C4-2B (cell line): ENCODE data around the gene ARHGDIB.

Experiments
- H3K27ac ChIP-seq: fragments of 450-650 bp; 2 replicates; pipeline ENCODE4 v1.5.1; 2017
- ZFX ChIP-seq: fragments of 450-650 bp; IDR thresholded peaks from 2 replicates; pipeline ENCODE4 v1.6.1; 2017
- TF ChIP-seq, protein P1 (sequence below): fragments of 450-650 bp; conservative IDR thresholded peaks from 2 replicates; pipeline ENCODE4 v1.5.1; 2017; ENCODE audit warnings: mild to moderate bottlenecking

ARHGDIB gene

GRCh38 chr12:14934511-14934910 lies 26.9 kb downstream of the ARHGDIB start:
- no peak overlapping the region for H3K27ac ChIP-seq
- TF ChIP-seq, protein P1, sequence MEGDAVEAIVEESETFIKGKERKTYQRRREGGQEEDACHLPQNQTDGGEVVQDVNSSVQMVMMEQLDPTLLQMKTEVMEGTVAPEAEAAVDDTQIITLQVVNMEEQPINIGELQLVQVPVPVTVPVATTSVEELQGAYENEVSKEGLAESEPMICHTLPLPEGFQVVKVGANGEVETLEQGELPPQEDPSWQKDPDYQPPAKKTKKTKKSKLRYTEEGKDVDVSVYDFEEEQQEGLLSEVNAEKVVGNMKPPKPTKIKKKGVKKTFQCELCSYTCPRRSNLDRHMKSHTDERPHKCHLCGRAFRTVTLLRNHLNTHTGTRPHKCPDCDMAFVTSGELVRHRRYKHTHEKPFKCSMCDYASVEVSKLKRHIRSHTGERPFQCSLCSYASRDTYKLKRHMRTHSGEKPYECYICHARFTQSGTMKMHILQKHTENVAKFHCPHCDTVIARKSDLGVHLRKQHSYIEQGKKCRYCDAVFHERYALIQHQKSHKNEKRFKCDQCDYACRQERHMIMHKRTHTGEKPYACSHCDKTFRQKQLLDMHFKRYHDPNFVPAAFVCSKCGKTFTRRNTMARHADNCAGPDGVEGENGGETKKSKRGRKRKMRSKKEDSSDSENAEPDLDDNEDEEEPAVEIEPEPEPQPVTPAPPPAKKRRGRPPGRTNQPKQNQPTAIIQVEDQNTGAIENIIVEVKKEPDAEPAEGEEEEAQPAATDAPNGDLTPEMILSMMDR = no peak
- no peak for TF ChIP-seq ZFX

GRCh38 chr12:14931791-14932560 lies 29.4 kb downstream of the ARHGDIB start:
- TF ChIP-seq ZFX = no peak
- TF ChIP-seq, protein P1 = no peak

GRCh38 chr12:14931359-14931758 lies 30.0 kb downstream of the ARHGDIB start:
- no peak overlapping the region for H3K27ac ChIP-seq
- TF ChIP-seq, protein P1 = no peak
- no peak for TF ChIP-seq ZFX

More at GRCh38 chr12:14931791-14932560, 29.4 kb downstream of the ARHGDIB start:
- no peak overlapping the region for H3K27ac ChIP-seq

GRCh38 chr12:14930299-14930698 lies 31.1 kb downstream of the ARHGDIB start:
- no peak for TF ChIP-seq ZFX
- TF ChIP-seq, protein P1 = no peak
- no peak overlapping the region for H3K27ac ChIP-seq

- TF ChIP-seq, protein P1 = no peak
- no peak for TF ChIP-seq ZFX
- no peak overlapping the region for H3K27ac ChIP-seq
Measured at GRCh38 chr12:14928931-14929330, 32.5 kb downstream of the ARHGDIB start.

- no peak overlapping the region for H3K27ac ChIP-seq
- TF ChIP-seq, protein P1 = no peak
- TF ChIP-seq ZFX = no peak
Measured at GRCh38 chr12:14927267-14927666, 34.1 kb downstream of the ARHGDIB start.

- no peak overlapping the region for H3K27ac ChIP-seq
- TF ChIP-seq ZFX = no peak
- TF ChIP-seq, protein P1 = no peak
Measured at GRCh38 chr12:14924541-14924940, 36.9 kb downstream of the ARHGDIB start.
